HG02970 (cell line): ENCODE measurements around the gene MAPK8IP3.

Experiments
- ATAC-seq: cut with Tn5 transposase; IDR thresholded peaks from one replicate; pipeline ENCODE4 v1.9.1; 2021; ENCODE audit warnings: mild to moderate bottlenecking, moderate library complexity, moderate number of reproducible peaks; ENCODE audit not compliant: unreplicated experiment, low FRiP score

The MAPK8IP3 gene

GRCh38 chr16:1734816-1735215 is 28.8 kb downstream of the MAPK8IP3 start:
- ATAC-seq: no peak

- no peak for ATAC-seq
Observed at GRCh38 chr16:1740234-1740633, 34.2 kb downstream of the MAPK8IP3 start.

- no peak for ATAC-seq
Observed at GRCh38 chr16:1740781-1741490, 34.9 kb downstream of the MAPK8IP3 start.

GRCh38 chr16:1741553-1742165 is 35.7 kb downstream of the MAPK8IP3 start:
- ATAC-seq: no peak

GRCh38 chr16:1743376-1744337 is 37.7 kb downstream of the MAPK8IP3 start:
- no peak for ATAC-seq

GRCh38 chr16:1744338-1744840 is 38.4 kb downstream of the MAPK8IP3 start:
- no peak for ATAC-seq

- ATAC-seq: no peak
Observed at GRCh38 chr16:1745181-1745899, 39.3 kb downstream of the MAPK8IP3 start.

- ATAC-seq: no peak
Observed at GRCh38 chr16:1745900-1746692, 40.1 kb downstream of the MAPK8IP3 start.

- no peak for ATAC-seq
Observed at GRCh38 chr16:1746693-1747195, 40.7 kb downstream of the MAPK8IP3 start.

- no peak for ATAC-seq
Observed at GRCh38 chr16:1747934-1748333, 41.9 kb downstream of the MAPK8IP3 start.

- ATAC-seq: no peak
Observed at GRCh38 chr16:1749152-1750117, 43.4 kb downstream of the MAPK8IP3 start.

- ATAC-seq: no peak
Observed at GRCh38 chr16:1751946-1752345, 46.0 kb downstream of the MAPK8IP3 start.

GRCh38 chr16:1752853-1753252 is 46.9 kb downstream of the MAPK8IP3 start:
- ATAC-seq: no peak

GRCh38 chr16:1754204-1754603 is 48.2 kb downstream of the MAPK8IP3 start:
- ATAC-seq: no peak

GRCh38 chr16:1757714-1758461 is 51.9 kb downstream of the MAPK8IP3 start:
- ATAC-seq: no peak

- no peak for ATAC-seq
Observed at GRCh38 chr16:1758923-1759322, 52.9 kb downstream of the MAPK8IP3 start.

- no peak for ATAC-seq
Observed at GRCh38 chr16:1759511-1759910, 53.5 kb downstream of the MAPK8IP3 start.
